OCI-LY3 (cell line): ENCODE data around the gene TAC3.
"Not testable (repeated sequence)": the region's sequence is repeated elsewhere in the genome, so short reads cannot be mapped to it uniquely, and the experiment has no call there.

ENCODE experiments used
- H2AFZ ChIP-seq: fragments of 200-600, 300-600 bp; shearing (Covaris generic); 2 replicates; pipeline ENCODE4 v1.6.0; 2014; ENCODE audit warnings: antibody characterized with exemption, low read depth, low read length
- H3K27ac ChIP-seq: fragments of 200-600, 300-600 bp; sonication (generic); 2 replicates; pipeline ENCODE4 v1.5.1; 2014; ENCODE audit warnings: mild to moderate bottlenecking, low read length, moderate library complexity, mixed read lengths
- H3K27me3 ChIP-seq: fragments of 200-600, 300-600 bp; sonication (generic); 2 replicates; pipeline ENCODE4 v1.6.1; 2014; ENCODE audit warnings: low read depth, low read length, mixed read lengths
- H3K36me3 ChIP-seq: fragments of 200-600, 300-600 bp; sonication (generic); replicated peaks from 2 replicates; pipeline ENCODE3; 2014; ENCODE audit warnings: low read depth, low read length, mixed read lengths
- H3K4me1 ChIP-seq: fragments of 300-600, 200-600 bp; sonication (generic); 2 replicates; pipeline ENCODE4 v1.6.1; 2014; ENCODE audit warnings: low read length, mixed read lengths
- H3K4me2 ChIP-seq: fragments of 200-600, 300-600 bp; sonication (generic); 2 replicates; pipeline ENCODE4 v1.6.1; 2014; ENCODE audit warnings: low read length, mixed read lengths
- H3K4me3 ChIP-seq: fragments of 300-600, 200-600 bp; sonication (generic); 2 replicates; pipeline ENCODE4 v1.5.1; 2014; ENCODE audit warnings: antibody characterized with exemption, mild to moderate bottlenecking, low read length, moderate library complexity
- H3K79me2 ChIP-seq: fragments of 300-600, 200-600 bp; shearing (Covaris generic); 2 replicates; pipeline ENCODE4 v1.6.1; 2014; ENCODE audit warnings: mild to moderate bottlenecking, low read length, mixed read lengths
- H3K9ac ChIP-seq: fragments of 300-600, 200-600 bp; shearing (Covaris generic); 2 replicates; pipeline ENCODE4 v1.6.0; 2014; ENCODE audit warnings: mild to moderate bottlenecking, low read length, moderate library complexity
- H3K9me3 ChIP-seq: fragments of 200-600, 300-600 bp; shearing (Covaris generic); 2 replicates; pipeline ENCODE4 v1.6.1; 2014; ENCODE audit warnings: low read length, mixed read lengths; ENCODE audit not compliant: insufficient read depth
- H4K20me1 ChIP-seq: fragments of 200-600, 300-600 bp; sonication (generic); 2 replicates; pipeline ENCODE4 v1.6.1; 2016; ENCODE audit warnings: low read length, mixed read lengths; ENCODE audit not compliant: insufficient read depth

The TAC3 gene

DNA sequence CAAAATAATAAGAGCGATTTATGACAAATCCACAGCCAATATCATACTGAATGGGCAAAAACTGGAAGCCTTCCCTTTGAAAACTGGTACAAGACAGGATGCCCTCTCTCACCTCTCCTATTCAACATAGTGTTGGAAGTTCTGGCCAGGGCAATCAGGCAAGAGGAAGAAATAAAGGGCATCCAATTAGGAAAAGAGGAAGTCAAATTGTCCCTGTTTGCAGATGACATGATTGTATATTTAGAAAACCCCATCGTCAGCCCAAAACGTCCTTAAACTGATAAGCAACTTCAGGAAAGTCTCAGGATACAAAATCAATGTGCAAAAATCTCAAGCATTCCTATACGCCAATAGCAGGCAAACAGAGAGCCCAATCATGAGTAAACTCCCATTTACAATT is 54.1 kb downstream of the TAC3 start:
- not testable (repeated sequence) for H3K4me2 ChIP-seq, H2AFZ ChIP-seq, H3K36me3 ChIP-seq, H3K9me3 ChIP-seq, H3K4me1 ChIP-seq, H3K9ac ChIP-seq, H4K20me1 ChIP-seq, H3K27ac ChIP-seq, H3K79me2 ChIP-seq, H3K27me3 ChIP-seq, H3K4me3 ChIP-seq
